ENCODE results near the gene TSPAN19.

Gene TSPAN19

DNA sequence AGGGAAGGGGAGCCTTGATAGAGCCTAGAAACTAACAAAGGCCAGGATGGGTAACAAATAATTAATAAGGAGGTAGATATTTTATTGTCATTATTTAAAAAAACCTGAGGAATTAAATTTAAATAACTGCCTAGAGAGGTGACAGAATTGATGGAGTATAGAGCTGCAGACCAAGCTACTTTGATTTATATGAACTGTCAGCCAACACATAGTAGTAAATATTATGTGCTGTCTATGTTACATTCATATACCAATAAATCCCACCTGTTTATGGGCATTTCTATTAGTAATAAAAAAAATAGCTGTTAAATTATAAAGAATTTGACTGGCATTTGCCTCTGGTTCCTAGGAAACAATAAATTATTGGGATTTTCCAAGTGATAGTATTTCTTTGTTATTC is 37.7 kb downstream of the TSPAN19 start (continued):
- TF ChIP-seq ARNTL (CRISPR knock-in tag; IDR thresholded peaks at IDR 0.05; ENCODE audit: borderline replicate concordance, low read depth): no peak
- TF ChIP-seq ZNF565 (CRISPR knock-in tag; conservative IDR thresholded peaks at IDR 0.05; ENCODE audit: low read depth): no peak

DNA sequence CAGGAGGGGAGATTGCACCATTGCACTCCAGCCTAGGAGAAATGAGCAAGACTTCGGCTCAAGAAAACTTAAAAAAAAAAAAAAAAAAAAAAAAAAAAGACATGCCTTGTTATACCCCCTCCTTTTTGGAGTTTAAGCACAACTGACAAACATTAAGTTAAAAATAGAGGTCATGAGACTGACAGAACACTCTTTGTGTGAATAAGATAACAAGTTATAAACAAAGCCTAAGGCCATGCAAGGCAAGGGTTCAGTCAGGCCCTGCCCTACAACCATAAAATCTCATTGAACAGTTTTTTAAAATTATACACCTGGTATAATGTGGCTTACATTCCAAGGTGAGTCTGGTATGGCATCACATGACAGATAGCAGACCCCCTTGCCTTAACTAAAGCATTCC is 39.3 kb downstream of the TSPAN19 start:
- no peak for ATAC-seq
- TF ChIP-seq ZNF8 (CRISPR knock-in tag; IDR thresholded peaks at IDR 0.05): no peak
- TF ChIP-seq, protein P1, sequence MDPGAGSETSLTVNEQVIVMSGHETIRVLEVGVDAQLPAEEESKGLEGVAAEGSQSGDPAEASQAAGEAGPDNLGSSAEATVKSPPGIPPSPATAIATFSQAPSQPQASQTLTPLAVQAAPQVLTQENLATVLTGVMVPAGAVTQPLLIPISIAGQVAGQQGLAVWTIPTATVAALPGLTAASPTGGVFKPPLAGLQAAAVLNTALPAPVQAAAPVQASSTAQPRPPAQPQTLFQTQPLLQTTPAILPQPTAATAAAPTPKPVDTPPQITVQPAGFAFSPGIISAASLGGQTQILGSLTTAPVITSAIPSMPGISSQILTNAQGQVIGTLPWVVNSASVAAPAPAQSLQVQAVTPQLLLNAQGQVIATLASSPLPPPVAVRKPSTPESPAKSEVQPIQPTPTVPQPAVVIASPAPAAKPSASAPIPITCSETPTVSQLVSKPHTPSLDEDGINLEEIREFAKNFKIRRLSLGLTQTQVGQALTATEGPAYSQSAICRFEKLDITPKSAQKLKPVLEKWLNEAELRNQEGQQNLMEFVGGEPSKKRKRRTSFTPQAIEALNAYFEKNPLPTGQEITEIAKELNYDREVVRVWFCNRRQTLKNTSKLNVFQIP (CRISPR knock-in tag; IDR thresholded peaks at IDR 0.05; ENCODE audit: borderline replicate concordance, low read depth): no peak
- no peak for TF ChIP-seq SNAI2 (CRISPR knock-in tag; IDR thresholded peaks at IDR 0.05)
- no peak for TF ChIP-seq CSDC2 (CRISPR knock-in tag; IDR thresholded peaks at IDR 0.05)
- no peak for TF ChIP-seq ZNF70 (CRISPR knock-in tag; IDR thresholded peaks at IDR 0.05)
- TF ChIP-seq ZNF565 (CRISPR knock-in tag; conservative IDR thresholded peaks at IDR 0.05; ENCODE audit: low read depth): no peak
- TF ChIP-seq ZFP3 (CRISPR knock-in tag; IDR thresholded peaks at IDR 0.05): no peak
- TF ChIP-seq ZFP30 (CRISPR knock-in tag; IDR thresholded peaks at IDR 0.05): no peak
- TF ChIP-seq TCF4 (CRISPR knock-in tag; IDR thresholded peaks at IDR 0.05; ENCODE audit: borderline replicate concordance): no peak
- no peak for TF ChIP-seq ARNTL (CRISPR knock-in tag; IDR thresholded peaks at IDR 0.05; ENCODE audit: borderline replicate concordance, low read depth)
- TF ChIP-seq, protein P2, sequence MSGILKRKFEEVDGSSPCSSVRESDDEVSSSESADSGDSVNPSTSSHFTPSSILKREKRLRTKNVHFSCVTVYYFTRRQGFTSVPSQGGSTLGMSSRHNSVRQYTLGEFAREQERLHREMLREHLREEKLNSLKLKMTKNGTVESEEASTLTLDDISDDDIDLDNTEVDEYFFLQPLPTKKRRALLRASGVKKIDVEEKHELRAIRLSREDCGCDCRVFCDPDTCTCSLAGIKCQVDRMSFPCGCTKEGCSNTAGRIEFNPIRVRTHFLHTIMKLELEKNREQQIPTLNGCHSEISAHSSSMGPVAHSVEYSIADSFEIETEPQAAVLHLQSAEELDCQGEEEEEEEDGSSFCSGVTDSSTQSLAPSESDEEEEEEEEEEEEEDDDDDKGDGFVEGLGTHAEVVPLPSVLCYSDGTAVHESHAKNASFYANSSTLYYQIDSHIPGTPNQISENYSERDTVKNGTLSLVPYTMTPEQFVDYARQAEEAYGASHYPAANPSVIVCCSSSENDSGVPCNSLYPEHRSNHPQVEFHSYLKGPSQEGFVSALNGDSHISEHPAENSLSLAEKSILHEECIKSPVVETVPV (CRISPR knock-in tag; IDR thresholded peaks at IDR 0.05): no peak
- TF ChIP-seq GLIS3 (CRISPR knock-in tag; IDR thresholded peaks at IDR 0.05): no peak
- TF ChIP-seq, protein P3, sequence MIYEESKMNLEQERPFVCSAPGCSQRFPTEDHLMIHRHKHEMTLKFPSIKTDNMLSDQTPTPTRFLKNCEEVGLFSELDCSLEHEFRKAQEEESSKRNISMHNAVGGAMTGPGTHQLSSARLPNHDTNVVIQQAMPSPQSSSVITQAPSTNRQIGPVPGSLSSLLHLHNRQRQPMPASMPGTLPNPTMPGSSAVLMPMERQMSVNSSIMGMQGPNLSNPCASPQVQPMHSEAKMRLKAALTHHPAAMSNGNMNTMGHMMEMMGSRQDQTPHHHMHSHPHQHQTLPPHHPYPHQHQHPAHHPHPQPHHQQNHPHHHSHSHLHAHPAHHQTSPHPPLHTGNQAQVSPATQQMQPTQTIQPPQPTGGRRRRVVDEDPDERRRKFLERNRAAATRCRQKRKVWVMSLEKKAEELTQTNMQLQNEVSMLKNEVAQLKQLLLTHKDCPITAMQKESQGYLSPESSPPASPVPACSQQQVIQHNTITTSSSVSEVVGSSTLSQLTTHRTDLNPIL (CRISPR knock-in tag; IDR thresholded peaks at IDR 0.05; ENCODE audit: low read depth): no peak
- no peak for TF ChIP-seq ZC3H10 (CRISPR knock-in tag; IDR thresholded peaks at IDR 0.05)
- no peak for TF ChIP-seq BACH2 (CRISPR knock-in tag; IDR thresholded peaks at IDR 0.05; ENCODE audit: borderline replicate concordance)
- no peak for TF ChIP-seq RARB (CRISPR knock-in tag; IDR thresholded peaks at IDR 0.05)
- TF ChIP-seq, protein P4, sequence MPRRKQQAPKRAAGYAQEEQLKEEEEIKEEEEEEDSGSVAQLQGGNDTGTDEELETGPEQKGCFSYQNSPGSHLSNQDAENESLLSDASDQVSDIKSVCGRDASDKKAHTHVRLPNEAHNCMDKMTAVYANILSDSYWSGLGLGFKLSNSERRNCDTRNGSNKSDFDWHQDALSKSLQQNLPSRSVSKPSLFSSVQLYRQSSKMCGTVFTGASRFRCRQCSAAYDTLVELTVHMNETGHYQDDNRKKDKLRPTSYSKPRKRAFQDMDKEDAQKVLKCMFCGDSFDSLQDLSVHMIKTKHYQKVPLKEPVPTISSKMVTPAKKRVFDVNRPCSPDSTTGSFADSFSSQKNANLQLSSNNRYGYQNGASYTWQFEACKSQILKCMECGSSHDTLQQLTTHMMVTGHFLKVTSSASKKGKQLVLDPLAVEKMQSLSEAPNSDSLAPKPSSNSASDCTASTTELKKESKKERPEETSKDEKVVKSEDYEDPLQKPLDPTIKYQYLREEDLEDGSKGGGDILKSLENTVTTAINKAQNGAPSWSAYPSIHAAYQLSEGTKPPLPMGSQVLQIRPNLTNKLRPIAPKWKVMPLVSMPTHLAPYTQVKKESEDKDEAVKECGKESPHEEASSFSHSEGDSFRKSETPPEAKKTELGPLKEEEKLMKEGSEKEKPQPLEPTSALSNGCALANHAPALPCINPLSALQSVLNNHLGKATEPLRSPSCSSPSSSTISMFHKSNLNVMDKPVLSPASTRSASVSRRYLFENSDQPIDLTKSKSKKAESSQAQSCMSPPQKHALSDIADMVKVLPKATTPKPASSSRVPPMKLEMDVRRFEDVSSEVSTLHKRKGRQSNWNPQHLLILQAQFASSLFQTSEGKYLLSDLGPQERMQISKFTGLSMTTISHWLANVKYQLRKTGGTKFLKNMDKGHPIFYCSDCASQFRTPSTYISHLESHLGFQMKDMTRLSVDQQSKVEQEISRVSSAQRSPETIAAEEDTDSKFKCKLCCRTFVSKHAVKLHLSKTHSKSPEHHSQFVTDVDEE (CRISPR knock-in tag; IDR thresholded peaks at IDR 0.05): no peak
- TF ChIP-seq OSR1 (CRISPR knock-in tag; IDR thresholded peaks at IDR 0.05): no peak

DNA sequence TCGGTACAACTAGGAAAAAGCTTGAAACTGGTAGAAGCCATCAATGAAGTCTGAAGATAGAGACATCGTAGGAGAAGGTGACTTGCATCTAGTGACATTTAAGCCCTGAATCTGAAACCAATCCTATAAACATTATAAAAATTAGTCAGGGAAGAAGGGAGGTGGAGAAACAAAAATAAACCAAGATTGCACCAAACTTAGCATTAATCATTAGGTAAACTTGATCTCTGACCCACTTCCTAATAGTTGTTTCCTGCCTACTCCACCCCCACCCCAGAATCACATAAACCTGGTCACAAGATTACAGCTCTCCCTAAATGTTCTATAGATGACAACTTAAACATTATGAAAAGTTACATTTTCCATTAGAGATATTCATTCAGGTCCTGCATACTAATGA is 40.4 kb downstream of the TSPAN19 start:
- ATAC-seq: no peak
- TF ChIP-seq RARB (CRISPR knock-in tag; IDR thresholded peaks at IDR 0.05): no peak
- no peak for TF ChIP-seq ZFP3 (CRISPR knock-in tag; IDR thresholded peaks at IDR 0.05)
- no peak for TF ChIP-seq ISL1 (CRISPR knock-in tag; IDR thresholded peaks at IDR 0.05)
- no peak for TF ChIP-seq ZC3H10 (CRISPR knock-in tag; IDR thresholded peaks at IDR 0.05)
- TF ChIP-seq ARNTL (CRISPR knock-in tag; IDR thresholded peaks at IDR 0.05; ENCODE audit: borderline replicate concordance, low read depth): no peak
- TF ChIP-seq PPARA (CRISPR knock-in tag; IDR thresholded peaks at IDR 0.05; ENCODE audit: borderline replicate concordance): no peak
- no peak for TF ChIP-seq OSR1 (CRISPR knock-in tag; IDR thresholded peaks at IDR 0.05)
- TF ChIP-seq ZNF8 (CRISPR knock-in tag; IDR thresholded peaks at IDR 0.05): no peak
- TF ChIP-seq, protein P4 (CRISPR knock-in tag; IDR thresholded peaks at IDR 0.05): no peak
- TF ChIP-seq BACH2 (CRISPR knock-in tag; IDR thresholded peaks at IDR 0.05; ENCODE audit: borderline replicate concordance): no peak
- no peak for TF ChIP-seq SNAI2 (CRISPR knock-in tag; IDR thresholded peaks at IDR 0.05)
- TF ChIP-seq, protein P1 (CRISPR knock-in tag; IDR thresholded peaks at IDR 0.05; ENCODE audit: borderline replicate concordance, low read depth): no peak
- no peak for TF ChIP-seq GLIS3 (CRISPR knock-in tag; IDR thresholded peaks at IDR 0.05)
- TF ChIP-seq ZNF565 (CRISPR knock-in tag; conservative IDR thresholded peaks at IDR 0.05; ENCODE audit: low read depth): no peak
- no peak for TF ChIP-seq ZNF70 (CRISPR knock-in tag; IDR thresholded peaks at IDR 0.05)
- TF ChIP-seq, protein P2 (CRISPR knock-in tag; IDR thresholded peaks at IDR 0.05): no peak

All from SK-N-SH treated with all-trans-retinoic acid at 6 μM for 48 hours (cell line).